GM18520 (cell line): ENCODE measurements around the gene CELF2.

Source experiments
- ATAC-seq: cut with Tn5 transposase; IDR thresholded peaks from one replicate; pipeline ENCODE4 v1.9.1; 2021; ENCODE audit not compliant: unreplicated experiment

Gene CELF2

DNA sequence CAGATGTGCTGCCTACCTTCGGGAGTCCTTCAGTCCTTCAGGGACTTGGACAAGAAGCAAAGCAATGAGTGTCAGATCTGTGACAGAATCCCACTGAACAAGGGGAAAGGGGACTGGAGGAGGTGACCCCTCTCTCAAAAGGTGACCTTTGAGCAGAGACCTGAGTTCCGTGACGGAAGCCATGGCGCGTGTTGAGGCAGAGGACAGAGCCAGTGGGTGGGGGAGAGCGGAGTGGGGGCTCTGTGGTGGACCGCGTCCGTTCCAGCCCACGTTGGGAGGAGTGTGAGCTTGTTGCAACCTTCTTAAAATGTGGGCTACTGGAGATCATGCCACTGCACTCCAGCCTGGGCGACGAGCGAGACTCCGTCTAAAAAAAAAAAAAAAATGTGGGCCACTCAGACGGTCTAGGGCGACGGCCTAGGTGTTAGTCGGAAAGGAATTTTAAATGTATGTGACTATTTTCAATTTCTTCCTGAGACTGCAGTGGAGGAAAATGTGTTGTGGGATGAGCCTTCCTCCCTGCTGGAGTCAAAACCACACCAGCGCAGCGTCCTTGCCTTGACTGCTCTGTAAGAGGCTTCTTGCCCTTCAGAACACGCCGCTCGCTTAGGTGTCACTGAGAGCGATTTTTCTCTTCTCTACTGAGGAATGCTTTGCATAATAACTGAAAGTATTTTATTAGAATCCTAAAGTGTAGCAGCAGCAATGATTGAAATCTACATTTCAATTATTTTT, 272.7 kb downstream of the CELF2 start:
- ATAC-seq: no peak

DNA sequence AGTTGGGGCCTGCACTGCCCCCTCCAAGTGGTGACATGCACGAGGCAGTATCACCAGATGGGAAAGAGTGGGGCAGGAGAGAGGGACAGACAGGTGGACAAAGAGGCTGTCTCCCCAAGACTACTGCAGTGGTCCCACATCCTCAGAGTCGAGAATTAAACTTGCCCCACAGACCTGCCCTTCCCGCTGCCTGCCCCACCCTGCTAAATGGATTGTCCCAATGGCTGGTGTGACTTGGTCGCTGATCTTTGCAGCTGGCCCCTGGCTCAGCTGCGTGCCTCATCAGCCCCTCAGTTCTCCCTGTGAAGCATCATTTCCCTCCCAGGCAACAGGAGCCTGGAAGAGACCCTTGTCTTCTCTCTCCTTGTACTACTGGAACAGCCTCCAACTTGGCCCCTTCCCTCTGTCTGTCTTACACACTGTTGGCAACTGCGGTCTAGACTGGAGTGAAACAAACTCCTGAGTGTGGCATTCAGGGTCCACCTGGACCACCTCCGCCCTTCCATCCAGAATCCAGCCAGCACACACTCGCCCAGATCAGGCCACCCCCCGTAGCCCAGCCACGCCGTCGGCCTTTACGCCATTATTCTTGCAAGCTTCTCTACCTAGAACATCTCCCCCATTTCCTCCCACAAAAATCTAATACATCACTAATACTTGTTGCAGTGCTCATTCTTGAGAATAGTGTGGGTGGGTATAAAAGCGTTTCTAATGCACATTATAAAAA, 275.1 kb downstream of the CELF2 start:
- no peak for ATAC-seq

DNA sequence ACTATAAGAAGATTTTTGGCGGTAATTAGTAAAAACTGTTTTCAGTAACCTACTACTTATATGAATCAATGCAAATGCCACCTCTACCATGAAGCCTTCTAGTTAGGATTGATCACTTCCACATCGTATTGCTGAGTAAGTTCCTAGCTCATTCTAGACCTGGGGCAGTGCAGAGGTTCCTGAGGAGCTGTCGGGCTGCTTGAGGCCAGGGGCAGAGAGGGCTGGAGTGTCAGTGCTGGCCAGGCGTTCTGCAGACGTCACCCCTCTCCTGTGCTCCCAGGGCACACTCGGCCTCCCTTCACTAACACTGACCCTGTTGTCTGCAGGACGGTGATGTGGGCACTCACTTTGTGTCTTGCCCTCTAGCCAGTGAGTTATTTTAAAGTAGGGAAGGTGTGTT, 275.7 kb downstream of the CELF2 start:
- ATAC-seq: no peak

DNA sequence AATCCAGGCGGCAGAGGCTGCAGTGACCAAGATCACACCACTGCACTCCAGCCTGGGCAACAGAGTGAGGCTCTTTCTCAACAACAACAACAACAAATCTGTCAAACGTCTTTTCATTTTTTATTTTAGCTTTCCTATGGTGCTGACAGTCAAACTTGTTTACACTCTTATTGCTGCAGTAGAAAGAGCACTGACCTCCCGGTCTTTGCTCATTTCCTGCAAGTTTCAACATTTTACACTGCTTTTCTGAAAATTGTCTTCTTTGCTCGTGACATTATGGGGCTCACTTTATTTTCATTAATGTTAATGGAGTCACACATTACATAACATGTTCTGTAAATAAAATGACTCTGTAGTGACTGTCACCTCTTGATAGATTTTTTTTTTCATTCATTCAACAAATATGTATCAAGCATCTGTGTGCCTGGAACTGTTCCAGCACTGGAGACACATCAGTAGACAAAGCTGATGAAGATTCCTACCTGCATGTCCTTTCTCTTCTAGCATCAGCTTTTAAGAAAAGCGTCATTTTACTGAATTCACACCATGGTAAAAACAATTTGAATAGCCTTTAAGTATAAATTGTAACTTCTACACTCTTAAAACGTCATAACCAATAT, 277.3 kb downstream of the CELF2 start:
- no peak for ATAC-seq

DNA sequence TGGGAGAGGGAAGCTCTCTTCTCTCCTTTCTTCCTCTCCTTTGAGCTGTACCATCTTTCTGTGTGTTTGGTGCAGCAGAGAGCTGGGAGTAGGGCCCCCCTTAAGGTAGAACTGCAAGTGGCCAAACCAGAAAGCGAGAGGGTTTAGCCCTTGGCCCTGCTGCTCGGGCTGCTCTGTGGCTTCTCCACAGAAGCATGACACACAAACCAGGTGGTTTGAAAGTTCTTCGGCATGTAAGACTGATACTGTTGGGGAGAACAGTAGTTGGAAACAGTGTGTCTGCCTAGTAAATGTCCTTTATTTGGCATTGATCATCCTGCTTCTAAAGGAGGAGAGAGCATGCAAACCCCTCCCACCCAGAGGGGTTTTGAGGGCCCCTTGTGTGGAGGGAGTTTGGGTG, 277.8 kb downstream of the CELF2 start:
- no peak for ATAC-seq

DNA sequence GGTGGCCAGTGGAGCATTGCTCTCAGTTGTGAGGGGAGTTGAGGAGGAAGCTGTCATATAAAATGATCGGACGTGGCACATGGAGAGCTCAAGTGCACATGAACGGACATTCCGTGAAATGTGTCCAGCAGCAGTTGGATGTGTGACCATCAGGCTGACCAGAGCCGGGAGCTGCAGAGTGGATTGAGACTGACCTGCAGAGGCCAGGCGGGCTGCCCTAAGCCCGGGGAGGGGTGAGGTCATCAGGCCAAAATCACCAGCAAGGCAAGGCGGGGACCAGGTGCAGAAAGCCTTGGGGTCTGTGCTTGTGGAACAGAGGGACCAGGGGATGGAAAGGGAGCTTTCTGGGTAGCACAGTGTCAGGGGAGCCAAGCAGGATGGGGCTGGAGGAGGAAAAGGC, 279.5 kb downstream of the CELF2 start:
- no peak for ATAC-seq

DNA sequence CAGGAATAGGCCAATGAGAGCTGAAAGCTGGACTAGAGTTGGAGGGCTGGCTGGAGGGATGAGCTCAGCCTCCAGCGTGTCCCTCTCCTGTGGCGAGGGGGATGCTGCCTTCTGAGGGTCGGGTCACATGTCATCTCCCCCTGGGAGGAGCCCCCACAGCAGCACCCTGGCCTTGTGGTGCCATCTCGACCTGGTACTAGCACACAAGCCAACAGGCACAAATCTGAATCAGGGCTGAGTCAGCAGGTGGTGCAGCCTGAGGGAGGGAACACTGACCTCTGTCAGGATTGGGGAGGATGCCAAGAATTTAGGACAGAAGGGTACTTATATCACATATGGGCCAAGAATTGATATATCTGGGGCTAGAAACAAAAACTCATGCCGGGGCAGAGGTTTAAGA, 280.4 kb downstream of the CELF2 start:
- no peak for ATAC-seq

DNA sequence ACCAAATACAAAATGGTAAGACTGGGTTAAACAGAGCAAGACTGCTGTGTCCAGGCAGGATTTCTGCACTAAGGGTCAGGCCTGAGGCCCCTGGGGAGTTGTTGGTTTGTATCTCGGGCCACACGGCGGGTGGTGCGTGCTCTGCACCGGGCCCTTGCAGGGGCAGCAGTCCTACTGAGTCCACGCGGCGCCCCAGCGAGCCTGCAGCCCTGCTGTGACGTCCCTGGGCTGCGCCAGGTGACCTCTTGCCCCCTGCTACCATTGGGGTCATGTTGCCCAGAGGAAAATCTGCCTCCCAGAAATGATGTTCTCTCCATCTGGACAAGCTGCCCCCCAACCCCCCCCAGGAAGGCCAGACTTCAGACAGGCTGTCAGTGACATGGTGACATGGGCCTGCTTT, 281.5 kb downstream of the CELF2 start:
- ATAC-seq: no peak

DNA sequence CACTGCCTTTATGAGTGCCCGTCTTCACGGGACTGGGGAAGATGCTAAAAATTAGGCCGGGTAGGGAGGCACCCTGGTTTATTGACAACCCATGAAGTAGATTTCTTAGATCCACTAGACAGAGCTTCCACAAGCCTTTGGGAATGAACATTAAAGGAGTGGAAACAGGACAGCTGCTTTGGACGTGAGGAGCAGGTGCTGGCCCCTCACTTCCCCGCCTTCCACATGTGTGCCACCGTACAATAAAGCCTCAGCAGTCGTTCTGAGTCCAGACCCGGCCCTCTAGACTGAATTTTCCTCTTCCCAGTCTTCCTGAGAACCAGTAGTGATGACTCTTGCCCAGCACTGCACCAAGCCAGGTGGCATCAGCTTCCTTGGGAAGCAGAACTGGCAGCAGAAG, 282.4 kb downstream of the CELF2 start:
- no peak for ATAC-seq

DNA sequence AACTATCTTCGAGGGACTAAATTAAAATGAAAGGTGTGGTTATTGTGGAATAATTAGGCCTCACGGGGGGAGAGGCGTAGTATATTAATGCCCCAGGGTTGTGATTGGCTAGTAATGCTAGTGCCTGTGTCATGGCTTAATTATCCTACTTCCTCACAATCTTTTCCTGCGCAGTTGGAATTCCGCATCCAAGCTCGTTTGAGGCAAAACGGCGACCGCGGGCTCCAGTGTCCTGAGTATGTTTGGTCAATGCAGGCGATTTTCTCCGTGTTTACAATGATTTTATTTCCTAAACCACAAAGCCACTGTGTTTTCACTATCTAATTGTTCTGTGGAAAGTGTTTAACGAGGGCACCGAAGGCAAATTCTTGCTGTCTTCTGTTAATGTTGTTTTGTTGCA, 282.9 kb downstream of the CELF2 start:
- no peak for ATAC-seq

DNA sequence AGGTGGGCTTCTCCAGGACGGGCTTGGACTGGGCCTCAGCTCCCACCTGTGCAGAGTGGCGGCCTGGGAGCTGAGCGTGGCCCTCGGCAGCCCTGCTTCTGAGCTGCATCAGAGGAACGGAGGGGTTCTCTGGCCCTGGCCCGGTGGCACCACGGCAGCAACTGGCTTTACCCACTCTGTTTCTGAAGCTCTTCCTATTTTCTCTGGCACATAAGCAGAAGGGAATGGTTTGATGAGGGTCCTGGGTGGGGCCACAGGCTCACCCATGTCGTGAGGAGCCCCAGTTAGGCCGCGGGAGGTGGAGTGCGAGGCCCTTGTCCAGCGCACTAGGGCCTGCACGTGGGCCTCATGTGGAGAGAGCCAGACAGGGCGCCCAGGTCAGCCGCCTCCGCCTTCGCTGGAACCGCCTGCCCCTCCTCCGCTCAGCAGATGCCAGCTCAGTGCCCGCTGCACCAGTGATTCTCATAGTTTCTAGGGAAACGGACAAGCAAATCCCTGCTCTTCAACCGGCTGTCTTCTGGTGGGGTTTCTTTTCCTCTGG, 284.0 kb downstream of the CELF2 start:
- ATAC-seq: no peak

DNA sequence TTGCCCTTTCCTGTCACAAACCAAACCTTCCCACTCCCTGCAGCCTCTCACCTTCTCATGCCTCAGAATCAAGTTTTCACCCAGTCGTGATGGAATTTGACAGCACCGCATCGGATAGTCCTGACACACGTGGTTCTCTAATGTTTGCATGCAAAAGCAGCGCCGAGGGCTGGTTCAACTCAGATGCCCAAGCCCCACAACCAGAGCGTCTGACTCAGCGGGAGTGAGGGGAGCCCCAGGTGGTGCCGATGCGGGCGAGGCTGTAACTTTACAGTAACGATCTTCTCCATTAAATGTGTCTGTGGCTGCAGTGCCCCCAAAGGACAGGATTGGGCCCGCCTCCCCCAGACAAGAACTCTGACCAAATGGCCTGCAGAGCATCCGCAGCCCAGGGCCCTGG, 284.5 kb downstream of the CELF2 start:
- ATAC-seq: no peak

DNA sequence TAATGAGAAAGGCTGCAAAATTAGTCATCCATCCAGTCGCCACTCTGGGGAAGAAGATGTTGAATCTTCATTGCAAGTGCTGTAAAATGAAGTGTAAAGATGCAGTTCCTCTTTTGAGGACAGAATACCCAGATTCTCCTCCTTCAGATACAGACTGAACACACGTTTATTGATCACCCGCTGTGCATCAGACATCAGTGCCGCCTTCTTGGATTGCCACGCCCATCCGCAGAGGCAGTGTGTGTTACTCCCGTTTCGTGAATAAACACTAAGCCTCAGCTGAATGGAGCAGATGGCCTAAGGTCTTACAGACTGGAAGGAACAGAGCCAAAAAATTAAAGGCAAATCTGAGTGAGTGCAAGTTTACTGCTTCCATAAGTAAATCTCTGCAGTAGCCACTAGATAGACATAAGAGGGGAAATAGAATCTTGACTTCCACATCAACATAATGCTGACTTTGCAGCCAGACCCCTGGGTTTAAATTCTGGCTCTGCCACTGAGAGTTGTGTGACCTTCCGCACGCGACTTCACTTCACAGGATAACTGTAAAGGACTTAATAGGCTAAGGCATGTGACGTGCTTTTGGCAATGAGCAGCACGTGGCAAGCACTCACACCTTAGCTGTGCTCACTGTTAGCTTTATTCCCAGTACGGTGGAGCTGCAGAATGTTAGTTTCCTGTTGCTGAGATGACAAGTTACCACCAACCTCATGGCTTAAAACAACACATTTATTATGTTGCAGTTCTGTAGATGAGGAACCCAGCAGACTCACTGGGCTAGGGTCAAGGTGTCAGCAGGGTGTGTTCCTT, 285.9 kb downstream of the CELF2 start:
- no peak for ATAC-seq

DNA sequence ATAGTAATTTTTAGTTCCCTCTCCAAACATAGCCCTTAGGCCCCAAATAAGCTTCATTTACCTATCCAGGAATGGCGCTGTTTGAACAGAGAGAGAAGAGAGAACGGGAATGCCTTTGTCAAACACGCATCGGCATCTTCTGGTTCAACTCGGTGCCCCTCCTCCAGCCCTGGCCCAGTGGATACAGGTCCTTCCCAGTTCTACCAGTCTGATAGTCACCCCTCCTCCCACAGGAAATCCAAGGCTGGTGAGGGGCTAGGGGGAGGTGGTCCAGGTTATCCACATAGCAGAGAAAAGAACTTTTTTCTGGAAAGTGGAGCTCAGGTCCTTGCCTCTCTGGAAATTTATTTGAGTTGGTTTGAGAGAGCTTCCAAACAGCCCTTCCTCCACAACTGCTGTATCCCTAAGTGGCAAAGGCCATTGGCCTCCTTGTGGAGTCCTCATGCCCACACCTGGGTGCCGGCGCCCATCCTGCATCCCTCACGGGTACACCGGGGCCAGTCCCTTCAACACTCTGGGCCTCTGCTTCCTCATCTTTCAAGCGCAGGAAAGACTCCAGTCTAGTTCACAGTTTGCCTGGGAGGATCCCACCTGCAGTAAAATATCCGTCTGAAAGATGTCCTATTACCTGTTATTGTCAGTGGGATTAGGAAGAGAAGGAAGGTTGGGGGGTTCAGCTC, 287.4 kb downstream of the CELF2 start:
- ATAC-seq: no peak

DNA sequence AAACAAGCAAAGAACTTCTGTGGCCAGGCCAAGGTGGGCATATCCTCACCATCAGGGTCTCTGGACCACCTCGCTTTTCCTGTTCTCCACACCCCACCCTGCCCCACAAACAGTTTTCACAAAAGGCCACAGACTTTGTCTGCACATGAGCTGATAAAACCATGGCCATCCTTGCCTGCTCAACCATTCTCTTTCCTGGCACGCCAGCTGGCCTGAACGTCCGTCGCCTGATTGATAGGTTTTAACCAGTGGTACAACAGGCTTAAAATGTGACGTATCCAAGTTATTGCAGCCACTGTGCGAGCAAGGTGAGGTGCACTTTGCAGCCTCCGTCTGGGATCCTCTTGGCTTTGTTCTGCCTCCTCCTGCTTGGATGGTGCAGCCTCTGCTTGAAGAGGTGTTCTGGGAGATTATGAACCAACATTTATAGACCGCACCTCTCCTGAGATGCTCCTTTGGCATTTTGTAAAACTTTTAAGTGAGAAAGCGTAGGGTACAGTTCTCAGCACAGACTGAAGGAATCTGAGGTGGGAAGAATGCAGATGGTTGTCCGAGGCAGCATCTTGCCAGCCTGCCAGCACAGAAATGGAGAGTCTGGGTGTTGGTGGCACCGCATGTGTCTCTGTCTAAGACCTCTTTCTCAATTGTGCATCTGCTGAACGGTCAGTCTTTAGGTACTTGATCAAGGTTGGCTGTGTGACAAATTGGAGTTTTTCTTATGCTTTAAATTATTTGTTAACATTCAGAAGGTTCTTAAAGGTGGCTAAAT, 288.3 kb downstream of the CELF2 start:
- no peak for ATAC-seq

DNA sequence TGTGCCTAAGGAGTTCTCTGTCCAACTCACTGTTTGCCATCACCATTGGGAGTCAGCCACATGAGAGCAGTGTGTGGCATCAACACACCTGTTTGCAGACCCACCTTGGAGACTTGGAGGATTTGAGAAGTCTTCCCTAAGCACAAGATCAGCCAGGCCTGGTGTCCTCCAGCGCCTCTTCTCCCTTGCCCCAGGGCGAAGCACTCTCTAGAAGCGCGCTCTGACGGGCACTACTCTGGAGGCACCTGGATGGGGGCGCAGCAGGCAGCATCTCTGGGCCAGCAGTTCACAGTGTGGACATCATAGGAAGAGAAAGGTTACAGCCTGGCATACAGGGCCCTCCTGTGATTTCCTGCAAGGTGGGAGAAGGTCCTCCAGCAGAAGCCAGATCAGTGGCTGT, 289.3 kb downstream of the CELF2 start:
- ATAC-seq: no peak

DNA sequence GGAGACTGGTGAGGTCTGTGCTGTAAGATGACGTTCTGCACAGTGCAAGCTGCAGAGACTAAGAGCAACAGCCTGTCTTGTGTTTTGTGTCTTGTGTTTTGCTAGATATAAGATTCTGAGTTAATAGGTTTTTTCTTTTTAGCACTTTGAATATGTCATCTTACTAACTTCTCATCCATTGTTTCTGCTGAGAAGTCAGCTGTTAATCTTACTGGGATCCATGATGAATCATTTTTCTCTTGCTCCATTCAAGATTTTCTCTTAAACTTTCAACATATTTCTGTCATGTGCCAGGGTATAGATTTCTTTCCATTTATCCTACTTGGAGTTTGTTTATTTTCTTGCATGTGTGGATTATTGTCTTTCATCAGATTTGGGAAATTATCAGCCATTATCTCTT, 290.3 kb downstream of the CELF2 start:
- no peak for ATAC-seq

DNA sequence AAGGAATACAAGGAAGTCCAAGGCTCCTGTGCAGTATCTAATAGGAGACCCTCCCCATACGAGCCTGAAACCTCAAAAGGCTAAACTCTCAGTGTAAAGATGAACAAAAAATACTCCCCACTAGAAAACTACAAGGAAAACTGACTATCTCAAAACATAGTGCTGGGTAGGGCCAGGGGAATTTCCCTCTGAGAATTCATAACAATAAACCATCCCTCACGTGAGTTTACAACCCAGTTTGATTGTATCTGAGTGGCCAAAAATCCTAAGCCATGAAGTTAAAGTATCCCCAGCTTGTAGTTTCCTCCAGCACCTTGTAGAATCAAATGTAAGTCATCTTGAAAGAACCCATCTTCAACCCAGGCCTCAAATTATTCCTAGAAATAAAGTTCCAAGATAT, 293.4 kb downstream of the CELF2 start:
- ATAC-seq: no peak

DNA sequence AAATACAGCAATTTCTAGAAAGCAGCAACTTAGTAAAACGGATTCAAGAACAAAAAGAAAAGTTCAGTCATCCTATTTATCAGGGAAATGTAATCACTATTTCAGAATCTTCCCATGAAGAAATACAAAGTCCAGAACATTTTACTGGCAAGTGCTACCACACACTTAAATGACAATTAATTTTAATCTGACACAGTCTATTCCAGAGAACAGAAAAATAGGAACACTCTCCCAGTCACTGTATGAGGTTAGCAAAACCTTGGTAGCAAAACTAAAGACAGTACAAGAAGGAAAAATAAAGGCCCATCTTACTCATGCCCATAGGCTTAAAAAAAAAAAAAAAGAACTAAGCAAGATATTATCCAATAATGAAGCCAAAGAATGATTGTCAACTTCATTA, 295.8 kb downstream of the CELF2 start:
- ATAC-seq: no peak
